HG03196 (cell line): ENCODE results near the gene KSR2.
"Not testable (repeated sequence)": the region's sequence is repeated elsewhere in the genome, so short reads cannot be mapped to it uniquely, and the experiment has no call there.

ENCODE experiments used
- ATAC-seq: cut with Tn5 transposase; IDR thresholded peaks from one replicate; pipeline ENCODE4 v1.9.1; 2021; ENCODE audit not compliant: unreplicated experiment

Gene KSR2

DNA sequence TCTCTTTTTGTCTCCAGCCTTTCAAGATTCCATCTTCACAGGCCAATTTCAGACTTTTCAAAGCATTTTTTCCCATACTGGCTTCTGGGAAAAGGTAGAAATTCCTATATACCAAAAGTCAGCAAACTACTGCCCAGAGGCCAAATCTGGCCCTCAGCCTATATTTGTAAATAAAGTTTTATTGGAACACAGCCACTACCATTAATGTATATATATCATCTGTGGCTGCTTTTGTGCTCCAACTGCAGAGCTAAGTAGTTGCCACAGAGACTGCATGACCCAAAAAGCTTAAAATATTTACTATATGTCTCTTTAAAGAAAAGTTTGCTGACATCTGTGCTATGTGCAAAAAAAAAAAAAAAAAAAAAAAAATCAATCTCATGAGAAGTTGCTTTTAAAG lies 76.3 kb downstream of the KSR2 start:
- ATAC-seq: no peak

DNA sequence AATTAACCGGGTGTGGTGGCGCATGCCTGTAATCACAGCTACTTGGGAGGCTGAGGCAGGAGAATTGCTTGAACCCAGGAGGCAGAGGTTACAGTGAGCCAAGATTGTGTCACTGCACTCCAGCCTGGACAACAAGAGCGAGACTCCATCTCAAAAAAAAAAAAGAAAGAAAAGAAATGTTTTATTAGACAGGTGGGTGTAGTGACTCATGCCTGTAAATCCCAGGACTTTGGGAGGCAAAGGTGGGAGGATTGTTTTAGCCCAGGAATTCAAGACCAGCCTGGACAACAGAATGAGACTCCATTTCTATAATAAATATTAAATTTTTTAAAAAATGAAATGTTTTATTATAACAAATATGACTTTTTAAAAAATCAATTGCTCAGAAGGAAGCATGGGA lies 77.5 kb downstream of the KSR2 start:
- not testable (repeated sequence) for ATAC-seq

DNA sequence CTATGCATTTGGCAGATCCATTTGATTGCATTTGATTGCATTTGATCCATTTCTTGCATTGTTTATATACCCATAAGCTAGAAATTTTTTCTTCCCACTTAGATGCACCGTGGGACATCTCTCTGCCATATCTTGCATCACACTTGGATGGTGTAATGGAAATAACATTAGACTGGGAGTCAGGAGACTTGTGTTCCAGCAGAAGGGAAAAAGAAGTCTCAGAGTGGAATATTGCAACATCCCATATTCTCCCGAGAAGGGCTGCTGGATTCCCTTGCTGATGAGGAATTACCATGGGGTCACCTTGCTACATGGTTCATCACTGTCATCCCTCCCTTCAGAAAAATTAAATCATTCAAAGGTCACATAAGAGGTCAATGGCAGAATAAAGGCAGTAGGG lies 78.1 kb downstream of the KSR2 start:
- ATAC-seq: no peak

DNA sequence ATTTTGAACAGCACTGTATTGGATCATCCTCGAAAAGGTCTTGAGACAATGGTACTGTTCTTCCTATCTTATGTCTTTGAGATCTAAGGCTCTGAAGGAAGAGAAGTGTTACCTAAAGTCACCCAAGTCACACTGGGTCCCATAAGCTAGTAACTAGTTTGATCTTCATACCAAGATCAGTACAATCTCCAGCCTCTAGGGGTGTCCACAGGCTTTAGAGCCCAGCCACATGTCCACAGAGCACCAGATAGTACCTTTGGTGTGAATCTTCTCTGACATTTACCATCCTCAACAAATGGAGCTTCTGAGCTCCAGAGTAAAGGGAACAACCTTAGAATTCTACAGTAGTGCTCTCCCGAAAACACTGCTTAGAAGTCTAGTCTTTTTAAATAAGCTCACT lies 78.7 kb downstream of the KSR2 start:
- ATAC-seq: no peak

DNA sequence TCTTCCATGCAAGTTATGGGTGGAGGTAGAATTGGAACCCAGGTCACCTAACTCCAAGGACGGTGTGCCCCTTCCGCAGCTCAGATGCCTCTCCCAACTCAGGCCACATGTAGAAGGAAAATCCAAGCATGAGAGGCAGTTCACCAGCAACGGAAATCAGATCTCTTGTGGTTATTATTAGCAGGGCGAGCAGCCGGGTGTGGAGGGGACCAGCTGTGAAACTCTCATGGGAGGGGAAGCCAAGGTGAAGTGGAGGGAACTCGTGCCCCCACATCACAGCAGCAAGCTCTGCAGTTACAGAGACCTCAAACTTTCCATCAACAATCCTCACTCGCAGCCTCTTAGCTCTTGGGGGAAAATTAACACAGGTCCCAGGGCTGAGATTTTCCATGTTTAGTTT lies 79.7 kb downstream of the KSR2 start:
- ATAC-seq: no peak

DNA sequence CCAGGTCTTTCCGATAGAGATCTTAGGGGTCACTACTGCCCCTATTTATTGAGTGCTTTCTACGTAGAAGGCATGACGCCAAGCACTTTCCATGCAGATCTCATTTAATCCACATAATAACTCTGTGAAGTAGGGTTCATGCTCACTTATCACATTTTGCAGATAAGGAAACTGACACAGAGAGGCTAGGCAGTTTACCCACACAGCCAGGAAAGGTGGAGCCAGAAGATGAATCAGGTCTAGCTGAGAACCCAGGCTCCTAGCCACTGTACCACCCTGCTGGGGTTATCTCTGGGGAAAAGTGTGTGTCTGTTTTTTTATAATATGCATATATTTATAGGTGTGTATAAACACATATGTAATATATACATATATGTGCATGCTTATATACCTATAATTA lies 83.6 kb downstream of the KSR2 start:
- no peak for ATAC-seq

DNA sequence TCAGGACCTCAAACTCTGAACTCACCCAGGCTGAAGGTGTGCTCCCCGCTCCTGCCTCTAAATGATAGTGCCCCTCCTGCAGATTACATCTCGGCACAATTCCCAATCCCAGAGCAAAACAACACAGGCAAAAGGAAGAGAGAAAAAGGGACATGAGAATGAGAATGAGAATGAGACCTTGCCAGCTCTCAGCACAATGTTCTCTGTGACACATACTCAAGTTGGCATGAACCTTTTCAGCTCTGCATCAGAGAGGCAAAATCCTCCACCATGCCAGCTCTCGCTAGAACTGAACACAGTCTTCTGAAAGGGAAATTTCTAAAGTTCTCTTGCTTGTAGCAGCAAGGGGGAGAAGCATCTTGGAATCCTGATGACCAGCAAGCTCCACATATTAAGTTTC lies 84.6 kb downstream of the KSR2 start:
- no peak for ATAC-seq

DNA sequence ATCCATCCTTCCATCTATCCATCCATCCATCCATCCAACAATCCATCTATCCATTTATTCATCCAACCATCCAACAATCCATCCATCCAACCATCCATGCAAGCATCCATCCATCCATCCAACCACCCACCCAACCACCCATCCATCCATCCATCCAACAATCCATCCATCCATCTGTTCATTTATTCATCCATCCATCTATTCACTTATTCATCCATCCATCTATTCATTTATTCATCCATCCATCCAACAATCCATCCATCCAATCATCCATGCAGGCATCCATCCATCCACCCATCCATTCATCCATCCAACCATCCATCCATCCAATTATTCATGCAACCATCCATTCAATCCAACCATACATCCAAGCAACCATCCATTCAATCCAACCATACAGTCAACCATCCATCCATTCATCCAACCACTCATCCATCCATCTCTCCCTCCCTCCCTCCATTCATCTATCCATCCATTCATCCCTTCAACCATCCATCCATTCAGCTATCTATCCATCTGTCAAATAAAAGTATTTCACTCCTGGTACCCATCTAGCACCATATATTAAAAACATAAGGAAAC lies 86.1 kb downstream of the KSR2 start:
- ATAC-seq: no peak

DNA sequence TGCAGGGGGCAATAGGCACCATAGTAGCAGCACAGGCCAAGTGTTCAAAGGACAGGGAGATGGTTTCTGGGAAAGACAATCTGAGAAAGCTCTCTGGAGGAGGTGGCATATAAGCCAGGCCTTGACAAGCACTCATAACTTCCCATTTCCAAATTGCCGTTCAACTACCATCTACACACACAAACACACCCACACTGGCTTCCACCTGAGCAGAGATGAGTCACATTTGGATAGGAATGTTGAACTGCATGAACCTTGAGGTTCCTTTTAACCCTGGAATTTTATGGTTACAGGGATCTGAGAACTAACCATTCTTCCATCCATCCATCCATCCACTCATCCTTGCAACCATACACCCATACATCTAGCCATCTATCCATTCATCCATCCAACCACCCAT lies 86.6 kb downstream of the KSR2 start:
- no peak for ATAC-seq

DNA sequence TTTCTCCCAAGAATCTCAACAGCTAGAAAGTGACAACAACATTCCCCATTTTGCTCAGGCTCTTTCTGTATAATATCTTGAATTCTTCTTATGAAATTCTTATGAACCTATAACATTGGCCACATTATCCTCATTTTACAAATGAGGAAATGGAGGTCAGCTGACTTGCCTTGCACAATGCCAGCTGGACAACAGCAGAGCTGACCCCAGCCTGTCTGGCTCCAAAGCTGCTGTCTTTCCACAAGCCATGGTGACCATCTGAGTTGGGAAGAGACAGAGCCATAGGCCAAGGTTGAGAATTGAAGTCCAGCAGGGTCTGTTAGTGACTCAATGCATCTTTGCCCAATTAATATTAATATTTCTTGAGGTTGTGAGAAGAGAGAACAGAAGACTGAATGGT lies 87.3 kb downstream of the KSR2 start:
- ATAC-seq: no peak

DNA sequence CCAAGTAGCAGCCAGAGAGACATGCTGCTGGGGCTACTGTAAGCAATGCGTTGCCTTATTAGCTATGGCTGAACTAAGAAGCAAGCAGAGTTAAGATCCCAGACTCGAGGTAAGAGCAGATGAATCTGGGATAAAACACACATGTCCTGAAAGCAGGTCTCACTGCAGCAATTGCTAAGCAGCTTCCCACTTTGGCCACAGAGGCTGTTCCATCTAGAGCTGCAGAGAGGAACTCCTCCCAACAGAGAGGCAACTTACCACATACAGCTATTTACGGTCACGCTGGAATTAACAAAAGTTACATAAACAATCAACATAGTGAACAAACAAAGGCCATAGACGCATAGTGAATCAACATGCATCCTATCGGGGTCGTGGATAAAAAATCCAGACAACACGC lies 90.2 kb downstream of the KSR2 start:
- no peak for ATAC-seq

DNA sequence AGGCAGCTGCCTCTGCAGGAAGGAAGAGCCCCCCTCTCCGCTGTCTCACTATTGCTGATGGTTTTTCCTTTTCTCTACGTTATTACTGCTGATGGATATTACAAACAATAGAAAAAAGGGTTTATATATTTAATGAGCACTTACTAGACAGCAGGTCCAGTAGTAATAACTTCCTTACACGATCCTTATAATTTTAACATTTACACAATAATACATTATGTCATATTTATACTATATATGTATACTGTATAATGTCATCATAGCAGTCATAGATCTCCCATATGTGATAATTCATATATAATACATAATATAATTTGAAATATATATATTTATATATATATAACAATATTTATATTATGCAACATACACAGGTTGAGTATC lies 92.4 kb downstream of the KSR2 start:
- ATAC-seq: no peak

DNA sequence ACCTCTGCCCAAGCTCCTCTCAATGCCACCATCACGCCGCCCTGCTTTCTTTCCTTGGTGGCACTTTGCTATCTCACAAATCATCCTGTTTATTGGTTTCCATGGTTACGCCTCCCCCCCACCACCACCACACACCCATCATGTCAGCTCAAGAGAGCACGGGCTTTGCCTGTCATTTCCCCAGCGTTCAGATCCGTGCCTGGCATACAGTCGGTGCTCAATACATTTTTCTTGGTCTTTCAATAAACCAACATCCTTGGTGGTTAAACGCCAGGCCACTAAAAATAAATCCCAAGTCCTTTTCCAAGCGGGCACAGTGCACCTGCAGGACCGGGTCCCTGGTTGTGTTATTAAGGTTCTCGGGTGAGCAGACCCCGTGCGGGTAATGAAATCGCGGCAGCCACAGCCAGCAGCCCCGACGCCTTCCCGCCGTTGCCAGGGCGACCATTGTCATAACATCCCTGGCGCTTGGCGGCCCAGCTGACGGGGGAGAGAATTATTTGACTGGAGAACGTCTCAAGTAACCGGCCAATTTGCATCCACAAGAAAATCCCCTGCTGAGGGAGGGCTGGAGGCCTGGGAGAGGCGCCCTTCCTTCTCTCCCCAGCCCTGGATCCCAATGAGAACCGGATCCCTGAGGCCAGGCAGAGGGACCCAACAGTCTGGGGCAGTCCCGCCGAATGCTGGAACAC lies 92.9 kb downstream of the KSR2 start:
- no peak for ATAC-seq

DNA sequence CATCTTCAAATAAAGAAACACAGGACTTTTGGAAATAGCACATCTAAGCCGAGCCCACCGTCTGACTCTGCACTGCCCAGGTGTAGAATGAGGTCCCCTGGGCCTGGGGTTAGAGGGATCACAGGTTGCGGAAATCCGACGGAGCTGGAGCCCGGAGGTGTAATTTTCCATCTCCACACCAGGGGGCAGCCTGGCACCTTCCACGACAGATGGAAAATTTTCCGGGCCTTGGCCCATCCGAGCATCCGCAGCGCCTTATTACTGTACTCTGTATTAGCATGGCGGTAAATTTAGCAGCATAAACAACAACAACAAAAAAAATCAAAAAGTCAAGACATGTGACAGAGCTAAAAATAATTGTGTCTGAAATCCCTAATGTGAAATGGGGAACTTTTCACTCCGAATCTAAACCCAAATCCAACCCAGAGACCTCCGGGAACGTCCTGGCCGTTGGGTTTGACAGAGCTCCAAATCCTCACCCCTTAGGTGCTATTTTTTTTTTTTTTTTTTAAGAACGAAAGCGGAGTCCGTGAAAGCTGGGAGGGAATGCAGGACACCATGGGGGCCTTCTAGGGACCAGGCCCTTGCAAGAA lies 93.9 kb downstream of the KSR2 start:
- ATAC-seq: no peak

DNA sequence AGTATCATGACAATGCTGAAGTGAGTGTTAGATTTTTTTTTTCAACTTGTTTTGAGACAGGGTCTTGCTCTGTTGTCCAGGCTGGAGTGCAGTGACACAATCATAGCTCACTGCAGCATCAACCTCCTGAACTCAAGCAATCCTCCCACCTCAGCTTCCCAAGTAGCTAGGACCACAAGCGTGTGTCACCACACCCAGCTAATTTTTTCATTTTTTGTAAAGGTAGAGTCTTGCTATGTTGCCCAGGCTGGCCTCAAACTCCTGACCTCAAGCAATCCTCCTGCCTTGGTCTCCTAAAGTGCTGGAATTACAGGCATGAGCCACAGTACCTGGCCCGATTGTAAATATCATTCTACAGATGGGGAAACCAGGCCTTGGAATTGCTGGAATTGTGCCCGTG lies 94.6 kb downstream of the KSR2 start:
- ATAC-seq: not testable (repeated sequence)

DNA sequence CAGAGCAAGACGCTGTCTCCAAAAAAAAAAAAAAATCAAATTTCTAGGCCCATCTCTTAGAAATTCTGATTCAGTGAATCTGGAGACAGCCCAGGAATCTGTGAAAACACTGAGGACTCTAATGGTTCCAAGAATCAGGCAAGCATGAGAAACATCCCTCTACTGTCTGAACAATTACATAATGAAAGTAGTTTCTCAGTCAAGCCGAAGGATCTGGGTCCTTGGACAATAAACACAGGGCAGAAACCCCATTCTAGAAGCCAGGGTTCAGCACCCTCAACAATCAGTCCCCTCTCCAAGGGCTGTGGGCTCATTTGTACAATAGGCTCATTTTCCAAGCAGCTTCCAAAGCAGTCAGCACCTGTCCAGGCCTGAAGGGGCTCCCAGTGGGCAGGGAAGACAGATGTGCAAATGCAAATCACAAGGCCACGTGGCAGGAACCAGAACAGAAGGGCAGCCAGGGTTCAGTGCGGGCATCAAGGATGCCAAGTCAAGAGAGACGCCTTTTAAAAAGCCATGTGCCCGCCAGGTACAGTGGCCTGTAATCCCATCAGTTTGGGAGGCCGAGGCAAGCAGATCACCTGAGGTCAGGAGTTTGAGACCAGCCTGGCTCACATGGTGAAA lies 96.1 kb downstream of the KSR2 start:
- ATAC-seq: no peak

DNA sequence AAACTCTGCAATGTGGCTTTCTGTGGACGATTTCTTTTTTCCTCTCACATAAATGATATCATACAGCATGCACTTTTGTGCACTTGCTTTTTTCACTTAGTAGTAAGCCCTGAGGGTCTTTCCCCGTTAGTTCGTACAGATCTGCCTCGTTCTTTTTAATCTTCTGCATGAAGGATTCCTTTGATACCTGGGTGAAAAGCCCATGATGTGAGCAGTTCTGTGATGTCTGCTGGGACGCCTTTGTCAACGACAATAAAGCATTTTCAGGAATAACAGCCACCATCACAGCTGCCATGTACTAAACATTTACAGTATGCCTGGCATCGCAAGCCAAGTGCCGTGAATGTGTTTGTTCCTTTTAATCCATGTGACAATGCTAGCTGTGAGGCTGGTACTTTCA lies 99.2 kb downstream of the KSR2 start:
- ATAC-seq: no peak

DNA sequence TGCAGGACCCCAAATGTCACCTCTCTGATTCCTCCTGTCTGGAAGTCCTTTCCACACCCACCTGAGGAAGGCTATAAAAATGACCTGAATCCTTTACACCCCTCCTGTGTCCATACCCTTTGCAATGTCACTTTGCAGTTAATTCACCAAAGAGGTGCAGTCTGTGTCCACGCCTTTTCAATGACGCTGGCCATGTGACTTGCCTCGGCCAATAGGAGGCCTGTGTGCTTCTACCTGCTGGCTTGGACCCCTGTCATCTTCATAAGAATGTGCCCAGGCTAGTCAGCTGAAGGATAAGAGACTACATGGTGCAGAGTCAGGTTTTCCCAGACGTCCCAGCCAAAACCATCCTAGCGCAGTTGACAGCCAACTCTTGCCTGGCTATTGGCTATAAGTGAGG lies 101.4 kb downstream of the KSR2 start:
- no peak for ATAC-seq

DNA sequence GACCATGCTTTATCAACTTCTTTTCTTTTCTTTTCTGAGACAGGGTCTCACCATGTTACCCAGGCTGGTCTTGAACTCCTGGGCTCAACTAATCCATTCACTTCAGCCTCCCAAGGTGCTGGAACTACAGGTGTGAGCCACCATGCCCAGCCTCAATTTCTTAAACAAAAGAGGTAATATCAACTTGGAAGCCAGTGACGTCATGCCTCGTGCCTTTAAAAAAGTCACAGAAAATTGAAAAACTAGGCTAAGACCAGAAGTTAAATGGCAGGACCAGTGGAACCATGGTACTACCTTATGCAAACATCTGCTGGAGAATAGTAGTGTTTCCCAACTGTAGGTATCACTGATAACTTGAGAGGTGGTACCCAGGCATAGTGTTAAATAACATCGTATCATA lies 103.3 kb downstream of the KSR2 start:
- ATAC-seq: no peak

DNA sequence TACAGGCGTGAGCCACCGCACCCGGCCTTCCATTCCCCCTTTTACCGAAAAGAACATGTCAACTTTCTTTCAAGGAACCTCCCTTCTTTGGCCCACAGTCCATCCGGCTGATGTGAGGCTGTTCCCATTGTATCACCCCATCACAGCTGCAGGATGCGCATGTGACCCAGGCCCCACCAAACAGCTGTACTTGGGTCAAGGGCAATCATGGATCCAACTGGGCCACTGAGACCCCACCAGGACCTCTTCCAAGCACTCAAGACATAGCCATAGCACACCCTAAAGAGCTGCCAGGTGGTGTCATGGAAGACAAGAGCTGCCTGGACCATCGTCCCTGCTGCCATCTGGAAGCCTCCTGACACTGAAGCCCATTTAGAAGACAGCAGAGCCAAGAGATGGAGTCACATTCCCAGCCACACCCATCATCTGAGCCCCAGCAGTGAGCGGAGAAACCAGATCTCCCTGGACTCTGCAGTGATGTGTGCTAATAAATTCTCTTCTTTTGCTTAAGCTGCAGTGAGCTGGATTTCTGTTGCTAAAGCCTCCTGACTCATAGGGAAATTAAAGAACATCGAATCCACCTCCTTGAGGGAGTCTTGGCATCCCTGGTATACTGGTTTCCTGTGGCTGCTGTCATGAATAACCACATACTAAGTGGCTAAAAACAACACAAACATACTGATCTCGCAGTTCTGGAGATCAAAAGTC lies 105.6 kb downstream of the KSR2 start:
- no peak for ATAC-seq

DNA sequence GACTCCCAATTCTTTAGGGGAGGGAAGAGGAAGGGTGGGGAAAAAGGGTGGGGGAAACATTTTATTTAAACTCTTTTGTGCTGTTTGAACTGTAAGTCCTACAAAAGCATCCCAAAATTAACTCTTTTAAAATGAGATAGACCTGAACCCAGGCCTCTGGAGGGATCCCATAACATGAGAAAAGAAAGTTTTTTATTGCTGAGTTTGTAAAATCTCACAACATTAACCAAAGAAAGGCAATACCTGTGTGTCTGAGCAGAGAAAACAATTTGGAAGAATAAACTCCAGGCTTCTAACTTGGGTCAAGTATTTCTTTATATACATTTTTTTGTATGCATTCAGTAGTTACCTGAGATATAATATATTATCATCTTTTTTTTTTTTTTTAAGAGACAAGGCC lies 107.1 kb downstream of the KSR2 start:
- no peak for ATAC-seq

DNA sequence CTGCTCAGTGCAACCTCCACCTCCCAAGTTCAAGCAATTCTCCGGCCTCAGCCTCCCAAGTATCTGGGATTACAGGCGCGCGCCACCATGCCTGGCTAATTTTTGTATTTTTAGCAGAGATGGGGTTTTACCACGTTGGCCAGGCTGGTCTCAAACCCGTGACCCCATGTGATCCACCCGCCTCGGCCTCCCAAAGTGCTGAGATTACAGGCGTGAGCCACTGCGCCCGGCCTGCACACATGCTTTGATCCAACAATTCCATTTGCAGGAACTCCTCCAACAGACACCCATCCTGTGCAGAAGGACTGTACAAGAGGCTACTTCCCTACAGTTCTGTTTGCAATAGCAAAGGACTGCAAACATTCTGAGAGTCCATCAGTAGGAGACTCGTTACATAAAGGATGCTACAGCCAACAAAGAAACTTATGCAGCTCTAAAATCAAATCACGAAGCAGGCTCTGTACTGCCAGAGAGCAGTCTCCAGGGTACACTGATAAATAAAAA lies 108.0 kb downstream of the KSR2 start:
- not testable (repeated sequence) for ATAC-seq
